Endothelial cell (in vitro differentiated cells): ENCODE data around the gene NPHP3. TPM values are rescaled to one million over a fixed set of nuclear protein-coding genes. Genes with fewer than 3 reads are reported as not detected.

Experiments used
- DNase-seq: peaks from one replicate; pipeline ENCODE4 v3.0.0; 2021; ENCODE audit warnings: low spot score
- H3K27ac Mint-ChIP-seq: one replicate; pipeline ENCODE4 v1.8.0; 2021; ENCODE audit warnings: mixed read lengths, inconsistent platforms; ENCODE audit not compliant: unreplicated experiment
- H3K27me3 Mint-ChIP-seq: one replicate; pipeline ENCODE4 v1.8.0; 2021; ENCODE audit warnings: mild to moderate bottlenecking, moderate library complexity, mixed read lengths, inconsistent platforms; ENCODE audit not compliant: unreplicated experiment
- H3K36me3 Mint-ChIP-seq: one replicate; pipeline ENCODE4 v1.8.0; 2021; ENCODE audit warnings: mild to moderate bottlenecking, low read depth, mixed read lengths, inconsistent platforms; ENCODE audit not compliant: unreplicated experiment
- H3K4me1 Mint-ChIP-seq: one replicate; pipeline ENCODE4 v1.8.0; 2021; ENCODE audit warnings: mild to moderate bottlenecking, mixed read lengths, inconsistent platforms; ENCODE audit not compliant: unreplicated experiment
- H3K4me3 Mint-ChIP-seq: one replicate; pipeline ENCODE4 v1.8.0; 2021; ENCODE audit warnings: mild to moderate bottlenecking, mixed read lengths, inconsistent platforms; ENCODE audit not compliant: unreplicated experiment
- H3K9me3 Mint-ChIP-seq: one replicate; pipeline ENCODE4 v1.8.0; 2021; ENCODE audit warnings: mixed read lengths, inconsistent platforms; ENCODE audit not compliant: unreplicated experiment
- CTCF ChIP-seq: fragments of 200-600 bp; sonication (generic); IDR thresholded peaks from one replicate; pipeline ENCODE4 v1.5.0; 2021; ENCODE audit warnings: antibody characterized with exemption; ENCODE audit not compliant: unreplicated experiment
- total RNA-seq: library from RNA; stranded (reverse); fragmentation: NEBNext Ultra II Directional; extraction: Animal tissue kit (Norgen Biotek cat#: 25700); gene quantifications from one replicate; pipeline ENCODE4 v1.2.1, GENCODE V29; 2021; ENCODE audit not compliant: unreplicated experiment

NPHP3 gene
- total RNA-seq, 1 donor from 2014 or later = 30.0 TPM

- TF ChIP-seq CTCF = no peak
- Mint-ChIP-seq H3K9me3 (no peaks in the 10 kb centered on the region), H3K27ac (no peak overlapping the region), H3K4me1 (no peaks in the 10 kb centered on the region), H3K36me3 (peaks cover 8% of the 10 kb centered on the region), H3K4me3 (no peak overlapping the region), H3K27me3 (no peaks in the 10 kb centered on the region)
- no peak for DNase-seq
Measured at GRCh38 chr3:132675408-132675807, 46.8 kb downstream of the NPHP3 start.

- peaks cover 5% of the 10 kb centered on the region for H3K27me3 Mint-ChIP-seq
- H3K36me3 Mint-ChIP-seq = peaks cover 4% of the 10 kb centered on the region
- no peaks in the 10 kb centered on the region for H3K9me3 Mint-ChIP-seq
- no peak overlapping the region for H3K4me3 Mint-ChIP-seq
- H3K27ac Mint-ChIP-seq = no peak overlapping the region
- TF ChIP-seq CTCF = no peak
- DNase-seq = no peak
- H3K4me1 Mint-ChIP-seq = peaks cover 23% of the 10 kb centered on the region
Measured at GRCh38 chr3:132669256-132669777, 52.9 kb downstream of the NPHP3 start.

- H3K4me1 Mint-ChIP-seq = peaks cover 54% of the 10 kb centered on the region
- no peak overlapping the region for H3K4me3 Mint-ChIP-seq
- DNase-seq = no peak
Measured at GRCh38 chr3:132665230-132665745, 56.9 kb downstream of the NPHP3 start.

GRCh38 chr3:132662212-132662611 lies 60.0 kb downstream of the NPHP3 start:
- Mint-ChIP-seq H3K27ac (no peak overlapping the region), H3K27me3 (no peaks in the 10 kb centered on the region), H3K9me3 (no peaks in the 10 kb centered on the region), H3K36me3 (no peaks in the 10 kb centered on the region), H3K4me3 (peak overlapping the region; percentile 43), H3K4me1 (peaks cover 55% of the 10 kb centered on the region)
- no peak for TF ChIP-seq CTCF
- no peak for DNase-seq

More at GRCh38 chr3:132665230-132665745, 56.9 kb downstream of the NPHP3 start:
- no peak overlapping the region for H3K27ac Mint-ChIP-seq
- H3K9me3 Mint-ChIP-seq = no peaks in the 10 kb centered on the region
- peaks cover 5% of the 10 kb centered on the region for H3K27me3 Mint-ChIP-seq
- H3K36me3 Mint-ChIP-seq = no peaks in the 10 kb centered on the region
- TF ChIP-seq CTCF = no peak

GRCh38 chr3:132661101-132661500 lies 61.1 kb downstream of the NPHP3 start:
- Mint-ChIP-seq H3K27ac (peak overlapping the region; percentile 89), H3K27me3 (no peaks in the 10 kb centered on the region), H3K9me3 (no peaks in the 10 kb centered on the region), H3K4me1 (peaks cover 57% of the 10 kb centered on the region), H3K36me3 (no peaks in the 10 kb centered on the region), H3K4me3 (peak overlapping the region; percentile 97)
- TF ChIP-seq CTCF = no peak
- no peak for DNase-seq
